GM12878 (cell line): ENCODE results near the gene SCYL1. TPM values are rescaled to one million over a fixed set of nuclear protein-coding genes. Genes with fewer than 3 reads are reported as not detected.

ENCODE experiments used
- ATAC-seq: fragments of 200-7000 bp; cut with Tn5 transposase; 3 replicates; pipeline ENCODE4 v1.9.1; 2020; ENCODE audit warnings: mild to moderate bottlenecking, moderate library complexity
- BruUV-seq: library from RNA; stranded (reverse); fragments of 400-500 nt; replicated peaks from 2 replicates; lab custom pipeline; 2021; lab: Mats Ljungman, UMichigan
- CTCF ChIA-PET: fragments of 300-600 bp; sonication (Branson Sonifier 250); formaldehyde crosslinking; extraction: SDS; loops from one replicate; lab custom pipeline; 2021; ENCODE audit warnings: inconsistent platforms; lab: Yijun Ruan, JAX
- POLR2A ChIA-PET: fragments of 350-600 bp; formaldehyde crosslinking; extraction: SDS; loops from one replicate; lab custom pipeline; 2021; ENCODE audit warnings: inconsistent platforms; lab: Charles Lee
- RAD21 ChIA-PET: fragments of 300-600 bp; sonication (Branson Sonifier 250); formaldehyde crosslinking; loops from one replicate; lab custom pipeline; 2023; ENCODE audit warnings: antibody characterized with exemption; ENCODE audit not compliant: unreplicated experiment; lab: Charles Lee
- SMC1A ChIA-PET: fragments of 300-600 bp; sonication (Branson Sonifier 250); formaldehyde crosslinking; loops from one replicate; lab custom pipeline; 2023; ENCODE audit not compliant: unreplicated experiment, uncharacterized antibody; lab: Charles Lee
- DNase-seq: peaks from one replicate; pipeline ENCODE4 v3.0.0-alpha.2; 2011; ENCODE audit warnings: low read depth, low spot score
- FAIRE-seq: peaks from 3 replicates; lab custom pipeline; 2011; peaks lifted over from hg19 to GRCh38; lab: Jason Lieb, UNC
- H2AFZ ChIP-seq: 2 replicates; pipeline ENCODE4 v1.6.0; 2011; ENCODE audit warnings: low read depth, low read length, control low read depth; ENCODE audit not compliant: control insufficient read depth
- H3K27ac ChIP-seq: 2 replicates; pipeline ENCODE4 v1.5.1; 2011; ENCODE audit warnings: control low read depth; ENCODE audit not compliant: control insufficient read depth, insufficient read depth
- H3K27me3 ChIP-seq, 2 experiments: replicated peaks in 1 of 2; 2 replicates each; pipeline versions ENCODE4 v1.6.0 to v1.6.1; 2011; ENCODE audit warnings: low read length in 1 of 2; ENCODE audit not compliant: control insufficient read depth in 2 of 2, insufficient read depth in 2 of 2
- H3K36me3 ChIP-seq, 2 experiments: 2 replicates each; pipeline ENCODE4 v1.5.1; 2011; ENCODE audit warnings: low read length in 1 of 2; ENCODE audit not compliant: control insufficient read depth in 2 of 2, insufficient read depth in 2 of 2
- H3K4me1 ChIP-seq: 2 replicates; pipeline ENCODE4 v1.6.1; 2011; ENCODE audit warnings: mild to moderate bottlenecking, low read length, moderate library complexity, mixed read lengths; ENCODE audit not compliant: control insufficient read depth, insufficient read depth
- H3K4me2 ChIP-seq: 2 replicates; pipeline ENCODE4 v1.6.0; 2011; ENCODE audit warnings: control low read depth; ENCODE audit not compliant: control insufficient read depth, insufficient read depth
- H3K4me3 ChIP-seq: fragments of 200-600 bp; sonication (generic); 2 replicates; pipeline ENCODE4 v1.5.1; 2016
- H3K79me2 ChIP-seq: 2 replicates; pipeline ENCODE4 v1.6.0; 2011; ENCODE audit warnings: low read length; ENCODE audit not compliant: control insufficient read depth, insufficient read depth
- H3K9ac ChIP-seq: 2 replicates; pipeline ENCODE4 v1.8.0; 2011; ENCODE audit warnings: low read length, control low read depth, mixed read lengths; ENCODE audit not compliant: control insufficient read depth, insufficient read depth
- H3K9me3 ChIP-seq: replicated peaks from 3 replicates; pipeline ENCODE4 v1.5.1; 2011; ENCODE audit warnings: mild to moderate bottlenecking, low read length; ENCODE audit not compliant: control insufficient read depth, insufficient read depth
- H4K20me1 ChIP-seq: 2 replicates; pipeline ENCODE4 v1.6.0; 2011; ENCODE audit not compliant: control insufficient read depth, insufficient read depth
- ASH2L ChIP-seq: fragments of 300-600, 200-600 bp; sonication (generic); IDR thresholded peaks from 2 replicates; pipeline ENCODE4 v1.6.1; 2017; ENCODE audit warnings: low read depth, mild to moderate bottlenecking, borderline replicate concordance
- ETV6 ChIP-seq, 2 experiments: fragments of 450-650 bp in 1 of 2; IDR thresholded peaks in 1 of 2; conservative IDR thresholded peaks in 1 of 2; 2 replicates each; pipeline ENCODE4 v1.6.1; 2014; ENCODE audit warnings: antibody characterized with exemption in 1 of 2, borderline replicate concordance in 1 of 2, low read depth in 1 of 2, mild to moderate bottlenecking in 1 of 2, moderate library complexity in 1 of 2
- HDGF ChIP-seq: fragments of 450-650 bp; IDR thresholded peaks from 2 replicates; pipeline ENCODE4 v1.6.1; 2016; ENCODE audit warnings: antibody characterized with exemption
- PAX8 ChIP-seq: fragments of 450-650 bp; IDR thresholded peaks from 2 replicates; pipeline ENCODE4 v1.6.1; 2017; ENCODE audit warnings: mild to moderate bottlenecking, moderate library complexity
- POLR2A ChIP-seq: IDR thresholded peaks from 2 replicates; pipeline ENCODE4 v1.6.1; 2011; ENCODE audit warnings: low read depth, mild to moderate bottlenecking, low read length
- RCOR1 ChIP-seq: conservative IDR thresholded peaks from 2 replicates; pipeline ENCODE4 v1.6.1; 2012; ENCODE audit warnings: low read depth, low read length, improper control_type of control experiment
- SIN3A ChIP-seq: IDR thresholded peaks from 2 replicates; pipeline ENCODE4 v1.6.1; 2012; ENCODE audit warnings: low read depth, low read length, improper control_type of control experiment
- SP1 ChIP-seq: IDR thresholded peaks from one replicate; pipeline ENCODE4 v1.6.1; 2011; ENCODE audit warnings: low read depth, low read length
- SUPT20H ChIP-seq: IDR thresholded peaks from 2 replicates; pipeline ENCODE4 v1.6.1; 2011; ENCODE audit warnings: low read depth, mild to moderate bottlenecking, low read length, moderate library complexity, borderline replicate concordance; ENCODE audit not compliant: control insufficient read depth
- TBL1XR1 ChIP-seq: IDR thresholded peaks from 2 replicates; pipeline ENCODE4 v1.6.1; 2012; ENCODE audit warnings: low read depth, low read length, improper control_type of control experiment
- TCF3 ChIP-seq: IDR thresholded peaks from 2 replicates; pipeline ENCODE4 v1.6.1; 2012; ENCODE audit warnings: low read depth, mild to moderate bottlenecking, low read length, borderline replicate concordance; ENCODE audit not compliant: insufficient read depth
- ZBTB40 ChIP-seq: fragments of 450-650 bp; IDR thresholded peaks from 2 replicates; pipeline ENCODE4 v1.6.1; 2016; ENCODE audit warnings: mild to moderate bottlenecking, moderate library complexity, borderline replicate concordance
- ZNF24 ChIP-seq: fragments of 450-650 bp; IDR thresholded peaks from 2 replicates; pipeline ENCODE4 v1.6.1; 2017; ENCODE audit warnings: antibody characterized with exemption, mild to moderate bottlenecking
- WGBS: methylation state at CpG from one replicate; pipeline ENCODE4 v1.1.6; 2016; ENCODE audit warnings: low lambda C conversion rate; ENCODE audit not compliant: insufficient replicate concordance, insufficient coverage; ENCODE audit errors: missing lambda C conversion rate; 5-methylcytosine and 5-hydroxymethylcytosine counted together
- in situ Hi-C: fragments of 300-500 bp; cut with MboI; formaldehyde crosslinking; loops from 9 replicates; pipeline ENCODE4 v1.14.3; 2018; ENCODE audit warnings: mixed read lengths
- intact Hi-C: fragments of 100-400 bp; cut with micrococcal nuclease; formaldehyde crosslinking; loops from one replicate; pipeline ENCODE4 v1.14.2; 2022; ENCODE audit not compliant: unreplicated experiment
- polyA plus RNA-seq, 11 experiments: library from polyadenylated mRNA; depleted of rRNA in 4 of 11; unstranded in 6 of 11; stranded (reverse) in 5 of 11; fragments of >200 nt; fragmentation: Nextera tagmentation in 4 of 11; fragmentation: Illumina TruSeq in 1 of 11; extraction: Ambion mirVana in 4 of 11; extraction: Trizol in 1 of 11; gene quantifications; 1 replicate in 1 of 11; 2 replicates in 10 of 11; pipeline versions ENCODE4 v1.2.1 to v1.2.3, GENCODE V29; 2011 to 2016; ENCODE audit warnings: inconsistent platforms in 2 of 11, missing spikeins in 2 of 11, low read depth in 1 of 11
- total RNA-seq, 4 experiments: library from RNA; depleted of rRNA in 3 of 4; stranded (reverse); fragments of >200 nt in 3 of 4; fragmentation: Illumina TruSeq in 1 of 4; extraction: Trizol in 1 of 4; gene quantifications; 2 replicates each; pipeline versions ENCODE4 v1.2.1 to v1.2.3, GENCODE V29; 2013 to 2021

SCYL1 gene
- total and polyA plus RNA-seq, 10 of the 15 experiments (the other 5 are each of a cell fraction or from before 2014, with no cell fraction given) = 0.80 to 82.7 (median 51.2) TPM

GRCh38 chr11:65578667-65579066, 53.8 kb downstream of the SCYL1 start:
- Histone ChIP-seq H3K27ac (no peak overlapping the region; the same call in 1 of the 2 replicates), H3K9me3 (no peaks in the 10 kb centered on the region), H3K27me3 (no peaks in the 10 kb centered on the region), H3K9ac (no peak overlapping the region), H3K36me3 (peaks cover 5 to 15% of the 10 kb centered on the region in 2 experiments; a peak in 3 of 4 replicates), H3K4me3 (0 out of 2 replicates have a peak overlapping the region, but pooled peaks have one; percentile 1), H2AFZ (no peak overlapping the region), H3K79me2 (peaks cover 46% of the 10 kb centered on the region), H4K20me1 (no peaks in the 10 kb centered on the region; the same call in 1 of the 2 replicates), H3K4me1 (peaks cover 17% of the 10 kb centered on the region), H3K4me2 (no peak overlapping the region)
- ChIA-PET POLR2A (interaction anchor here (0.5 to 4.9 kb wide), 3 partner anchors 9 to 613 kb away, joined by 3 to 129 read pairs (median 34); partner anchors contain the start of genes MAP3K11 and PCNX3), CTCF (interaction anchor here (5.7 kb wide), 1 partner anchor 9 kb away, joined by 130 read pairs; no protein-coding TSS in a partner anchor), SMC1A (interaction anchor here (0.6 to 4.2 kb wide), 2 partner anchors 9 to 15 kb away, joined by 3 to 93 read pairs; no protein-coding TSS in a partner anchor), RAD21 (interaction anchor here (0.9 to 4.0 kb wide), 2 partner anchors 9 to 37 kb away, joined by 3 to 132 read pairs; no protein-coding TSS in a partner anchor)
- intact Hi-C loops = no loop called here
- no peak for DNase-seq
- BruUV-seq = no TSS peak
- TF ChIP-seq POLR2A (peak; percentile 40; the same call in 1 of the 2 replicates), ASH2L (no peak)
- no peak for FAIRE-seq
- 97% methylated on average over 3 of the region's 3 CpGs for WGBS
- ATAC-seq = no peak
- in situ Hi-C loops = no loop called here

- H3K79me2 ChIP-seq = peaks cover 43% of the 10 kb centered on the region
- in situ Hi-C loops (no loop called here), intact Hi-C loops (no loop called here)
- peaks cover 5 to 17% of the 10 kb centered on the region in 2 experiments; a peak in 3 of 4 replicates for H3K36me3 ChIP-seq
- peaks cover 13% of the 10 kb centered on the region for H3K4me1 ChIP-seq
- TF ChIP-seq SUPT20H (no peak), RCOR1 (no peak), TBL1XR1 (no peak), SIN3A (no peak), PAX8 (no peak), TCF3 (no peak), ETV6 (conservative IDR thresholded peaks at IDR 0.05 in 1 of 2, IDR thresholded peaks at IDR 0.05 in 1 of 2; ENCODE audit: borderline replicate concordance in 1 of 2, low read depth in 1 of 2) (no peak), ZNF24 (no peak), ZBTB40 (no peak), SP1 (no peak), HDGF (no peak)
- FAIRE-seq (no peak), ATAC-seq (no peak), DNase-seq (no peak)
- no peaks in the 10 kb centered on the region; the same call in 1 of the 2 replicates for H4K20me1 ChIP-seq
- 100% methylated on average over 4 of the region's 4 CpGs for WGBS
- no peaks in the 10 kb centered on the region for H3K9me3 ChIP-seq
- SMC1A ChIA-PET = no interaction called here
- H3K9ac ChIP-seq = no peak overlapping the region
- H2AFZ ChIP-seq = no peak overlapping the region
- no peak overlapping the region for H3K4me2 ChIP-seq
- CTCF ChIA-PET = interaction anchor here (0.8 to 5.7 kb wide), 2 partner anchors 9 kb away, joined by 3 to 130 read pairs; partner anchors contain the start of gene ZNRD2
- no peak overlapping the region for H3K27ac ChIP-seq
- H3K4me3 ChIP-seq = no peak overlapping the region
- RAD21 ChIA-PET = no interaction called here
- H3K27me3 ChIP-seq = no peaks in the 10 kb centered on the region
- POLR2A ChIA-PET = interaction anchor here (0.5 to 4.9 kb wide), 2 partner anchors 8 to 613 kb away, joined by 3 to 129 read pairs; no protein-coding TSS in a partner anchor
- BruUV-seq = no TSS peak
Observed at GRCh38 chr11:65579291-65579690, 54.4 kb downstream of the SCYL1 start.
